ENCODE results near the gene KRTAP10-8.

DNA sequence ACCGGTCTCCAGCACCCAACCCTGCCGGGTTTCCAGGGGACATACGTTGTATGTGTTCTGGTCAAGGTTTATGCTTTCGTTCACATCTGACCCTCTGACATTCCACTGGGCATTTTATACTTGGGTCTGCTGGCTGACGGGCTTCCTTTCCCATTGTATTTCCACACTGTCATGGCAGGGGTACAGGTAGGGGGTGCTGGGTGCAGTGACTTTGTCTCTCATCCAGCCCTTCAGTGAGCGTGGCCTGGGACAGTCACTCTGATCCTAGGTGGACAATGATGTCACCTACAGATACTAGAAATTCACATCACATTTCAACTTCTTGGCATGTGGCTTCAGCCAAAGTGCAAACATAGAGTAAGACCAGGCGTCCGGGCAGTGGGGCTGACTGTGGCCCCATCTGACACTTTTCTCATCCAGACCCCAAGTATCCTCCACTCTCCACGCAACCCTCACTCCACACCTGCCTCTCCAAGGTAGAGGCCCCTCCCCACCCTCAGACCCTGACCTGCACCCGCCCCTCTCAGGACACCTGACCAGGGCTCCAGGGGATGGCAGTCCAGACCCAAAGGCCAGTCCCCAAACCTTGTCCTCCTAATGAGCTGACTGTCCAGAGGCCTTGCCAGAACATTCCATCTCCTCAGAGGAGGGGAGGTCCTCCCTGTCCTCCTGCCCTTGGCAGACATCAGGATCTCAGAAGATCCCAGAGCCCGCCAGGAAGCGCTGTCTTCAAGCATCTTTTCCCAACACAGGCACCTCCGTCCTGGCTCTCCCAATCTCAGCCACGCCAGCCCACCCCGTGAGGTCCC lies 24.5 kb downstream of the KRTAP10-8 start:
- TF ChIP-seq CTCF (IDR thresholded peaks at IDR 0.05; ENCODE audit: low read length) (no peak), EZH2phosphoT487 (IDR thresholded peaks at IDR 0.05; ENCODE audit: low read length) (no peak)

All from MM.1S (cell line).